Activated gamma-delta T cell treated with Interleukin-2 at 50 U/mL for 16 hours (primary cell): ENCODE measurements around the gene YWHAG.
"Not testable (repeated sequence)": the region's sequence is repeated elsewhere in the genome, so short reads cannot be mapped to it uniquely, and the experiment has no call there.

Experiments used
- DNase-seq: peaks from one replicate; pipeline ENCODE4 v3.0.0-alpha.2; 2020

YWHAG gene

GRCh38 chr7:76358481-76359110 lies at the start of gene YWHAG:
YWHAG (minus strand) TSS chr7:76358991; CDS start chr7:76358808, 183 bp downstream.
- DNase-seq: peak; percentile 86

- DNase-seq: no peak
Observed at GRCh38 chr7:76408121-76408560, 49.4 kb upstream of the YWHAG start.

GRCh38 chr7:76407718-76408117 lies 48.9 kb upstream of the YWHAG start:
- DNase-seq: no peak

GRCh38 chr7:76405738-76406137 lies 46.9 kb upstream of the YWHAG start:
- DNase-seq: no peak

- DNase-seq: no peak
Observed at GRCh38 chr7:76403780-76404494, 45.1 kb upstream of the YWHAG start.

- DNase-seq: not testable (repeated sequence)
Observed at GRCh38 chr7:76403097-76403496, 44.3 kb upstream of the YWHAG start.

- no peak for DNase-seq
Observed at GRCh38 chr7:76400248-76400647, 41.5 kb upstream of the YWHAG start.

- peak; percentile 73 for DNase-seq
Observed at GRCh38 chr7:76397409-76398183, 38.8 kb upstream of the YWHAG start.

- DNase-seq: no peak
Observed at GRCh38 chr7:76396864-76397263, 38.1 kb upstream of the YWHAG start.

GRCh38 chr7:76395965-76396726 lies 37.4 kb upstream of the YWHAG start:
- no peak for DNase-seq

GRCh38 chr7:76395605-76395964 lies 36.8 kb upstream of the YWHAG start:
- DNase-seq: not testable (repeated sequence)

- no peak for DNase-seq
Observed at GRCh38 chr7:76394957-76395356, 36.2 kb upstream of the YWHAG start.

- peak; percentile 86 for DNase-seq
Observed at GRCh38 chr7:76393116-76394031, 34.6 kb upstream of the YWHAG start.

- DNase-seq: no peak
Observed at GRCh38 chr7:76392531-76393115, 33.8 kb upstream of the YWHAG start.

- DNase-seq: no peak
Observed at GRCh38 chr7:76390092-76390491, 31.3 kb upstream of the YWHAG start.

- not testable (repeated sequence) for DNase-seq
Observed at GRCh38 chr7:76387789-76388188, 29.0 kb upstream of the YWHAG start.

- no peak for DNase-seq
Observed at GRCh38 chr7:76386691-76387260, 28.0 kb upstream of the YWHAG start.

- no peak for DNase-seq
Observed at GRCh38 chr7:76383089-76383944, 24.5 kb upstream of the YWHAG start.

GRCh38 chr7:76381814-76382213 lies 23.0 kb upstream of the YWHAG start:
- DNase-seq: no peak

GRCh38 chr7:76380623-76380966 lies 21.8 kb upstream of the YWHAG start:
- DNase-seq: no peak
